Measurements from ENCODE around the gene PLPPR2.
"Not testable (repeated sequence)": the region's sequence is repeated elsewhere in the genome, so short reads cannot be mapped to it uniquely, and the experiment has no call there.

PLPPR2 gene, protein sequence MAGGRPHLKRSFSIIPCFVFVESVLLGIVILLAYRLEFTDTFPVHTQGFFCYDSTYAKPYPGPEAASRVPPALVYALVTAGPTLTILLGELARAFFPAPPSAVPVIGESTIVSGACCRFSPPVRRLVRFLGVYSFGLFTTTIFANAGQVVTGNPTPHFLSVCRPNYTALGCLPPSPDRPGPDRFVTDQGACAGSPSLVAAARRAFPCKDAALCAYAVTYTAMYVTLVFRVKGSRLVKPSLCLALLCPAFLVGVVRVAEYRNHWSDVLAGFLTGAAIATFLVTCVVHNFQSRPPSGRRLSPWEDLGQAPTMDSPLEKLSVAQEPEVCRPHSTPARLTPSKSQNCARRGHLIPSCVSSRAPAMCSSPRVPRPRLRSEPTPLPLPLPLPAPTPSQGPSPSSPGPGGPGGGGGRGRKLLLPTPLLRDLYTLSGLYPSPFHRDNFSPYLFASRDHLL

DNA sequence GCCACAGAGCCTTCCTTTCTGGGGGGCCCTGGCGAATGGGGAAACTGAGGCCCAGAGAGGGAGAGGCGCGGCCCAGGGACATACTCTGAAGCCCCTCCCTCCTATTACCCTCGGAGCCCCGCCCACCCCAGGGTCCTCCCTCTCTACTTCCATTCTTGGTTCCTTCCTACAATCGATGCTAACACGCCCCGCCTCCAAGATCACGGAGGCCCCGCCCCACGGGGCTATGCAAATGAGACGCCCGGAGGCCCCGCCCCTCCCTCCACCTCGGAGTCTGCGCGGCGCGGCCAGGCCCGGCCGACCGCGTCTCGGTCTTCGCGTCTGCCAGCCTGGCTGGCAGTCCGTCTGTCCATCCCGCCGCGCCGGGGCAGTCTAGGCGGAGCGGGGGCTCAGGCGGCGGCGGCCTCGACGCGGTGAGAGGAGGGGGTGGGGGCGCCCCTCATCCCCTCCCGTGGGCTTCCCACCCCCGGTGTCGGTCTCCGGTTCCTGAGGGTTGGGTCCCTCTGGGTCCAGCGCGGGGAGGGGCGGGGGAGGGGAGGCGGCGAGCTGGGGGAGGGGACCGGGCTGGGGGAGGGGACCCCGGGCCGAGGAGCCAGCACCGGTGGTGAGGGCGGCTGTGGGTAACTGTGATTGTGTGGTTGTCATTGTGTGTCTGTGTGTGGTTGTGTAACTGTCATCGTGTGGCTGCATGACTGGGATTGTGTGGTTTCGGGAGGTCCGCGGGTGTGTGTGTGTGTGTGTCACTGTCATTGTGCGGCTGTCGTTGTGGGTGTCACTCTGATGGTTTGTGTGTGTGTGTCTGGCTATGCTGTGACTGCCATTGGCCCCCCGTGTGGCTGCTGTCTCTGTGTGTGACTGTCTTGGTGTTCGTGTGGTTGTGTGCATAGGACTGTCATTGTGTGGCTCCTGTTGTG, at the start of gene PLPPR2:
Gene PLPPR2 (plus strand): TSS at position 273 of the 914 bp plus-strand sequence. CDS start 2,242 bp downstream, outside the sequence.
- peak; percentile 90 for DNase-seq (ENCODE audit: low spot score)

DNA sequence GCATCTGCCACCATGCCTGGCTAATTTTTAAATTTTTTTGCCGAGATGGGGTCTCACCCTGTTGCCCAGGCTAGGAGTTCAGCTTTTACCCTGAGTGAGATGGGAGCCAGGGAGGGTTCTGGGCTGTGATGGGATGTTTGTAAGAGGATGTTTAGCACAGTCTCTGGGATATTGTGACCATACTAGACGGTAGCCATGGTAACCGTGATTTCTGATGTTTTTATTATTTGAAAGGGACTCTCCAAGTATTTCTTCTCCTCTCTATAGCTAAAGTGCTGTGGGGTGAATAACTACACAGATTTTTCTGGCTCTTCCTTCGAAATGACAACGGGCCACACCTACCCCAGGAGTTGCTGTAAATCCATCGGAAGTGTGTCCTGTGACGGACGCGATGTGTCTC, 48.9 kb upstream of the PLPPR2 start:
- no peak for DNase-seq (ENCODE audit: low spot score)
- TF ChIP-seq, protein P1, sequence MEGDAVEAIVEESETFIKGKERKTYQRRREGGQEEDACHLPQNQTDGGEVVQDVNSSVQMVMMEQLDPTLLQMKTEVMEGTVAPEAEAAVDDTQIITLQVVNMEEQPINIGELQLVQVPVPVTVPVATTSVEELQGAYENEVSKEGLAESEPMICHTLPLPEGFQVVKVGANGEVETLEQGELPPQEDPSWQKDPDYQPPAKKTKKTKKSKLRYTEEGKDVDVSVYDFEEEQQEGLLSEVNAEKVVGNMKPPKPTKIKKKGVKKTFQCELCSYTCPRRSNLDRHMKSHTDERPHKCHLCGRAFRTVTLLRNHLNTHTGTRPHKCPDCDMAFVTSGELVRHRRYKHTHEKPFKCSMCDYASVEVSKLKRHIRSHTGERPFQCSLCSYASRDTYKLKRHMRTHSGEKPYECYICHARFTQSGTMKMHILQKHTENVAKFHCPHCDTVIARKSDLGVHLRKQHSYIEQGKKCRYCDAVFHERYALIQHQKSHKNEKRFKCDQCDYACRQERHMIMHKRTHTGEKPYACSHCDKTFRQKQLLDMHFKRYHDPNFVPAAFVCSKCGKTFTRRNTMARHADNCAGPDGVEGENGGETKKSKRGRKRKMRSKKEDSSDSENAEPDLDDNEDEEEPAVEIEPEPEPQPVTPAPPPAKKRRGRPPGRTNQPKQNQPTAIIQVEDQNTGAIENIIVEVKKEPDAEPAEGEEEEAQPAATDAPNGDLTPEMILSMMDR (IDR thresholded peaks at IDR 0.05; ENCODE audit: extremely low read depth, missing control alignments) = no peak

More for the DNA sequence above, at the start of gene PLPPR2:
- TF ChIP-seq, protein P1 (IDR thresholded peaks at IDR 0.05; ENCODE audit: extremely low read depth, missing control alignments) = no peak

DNA sequence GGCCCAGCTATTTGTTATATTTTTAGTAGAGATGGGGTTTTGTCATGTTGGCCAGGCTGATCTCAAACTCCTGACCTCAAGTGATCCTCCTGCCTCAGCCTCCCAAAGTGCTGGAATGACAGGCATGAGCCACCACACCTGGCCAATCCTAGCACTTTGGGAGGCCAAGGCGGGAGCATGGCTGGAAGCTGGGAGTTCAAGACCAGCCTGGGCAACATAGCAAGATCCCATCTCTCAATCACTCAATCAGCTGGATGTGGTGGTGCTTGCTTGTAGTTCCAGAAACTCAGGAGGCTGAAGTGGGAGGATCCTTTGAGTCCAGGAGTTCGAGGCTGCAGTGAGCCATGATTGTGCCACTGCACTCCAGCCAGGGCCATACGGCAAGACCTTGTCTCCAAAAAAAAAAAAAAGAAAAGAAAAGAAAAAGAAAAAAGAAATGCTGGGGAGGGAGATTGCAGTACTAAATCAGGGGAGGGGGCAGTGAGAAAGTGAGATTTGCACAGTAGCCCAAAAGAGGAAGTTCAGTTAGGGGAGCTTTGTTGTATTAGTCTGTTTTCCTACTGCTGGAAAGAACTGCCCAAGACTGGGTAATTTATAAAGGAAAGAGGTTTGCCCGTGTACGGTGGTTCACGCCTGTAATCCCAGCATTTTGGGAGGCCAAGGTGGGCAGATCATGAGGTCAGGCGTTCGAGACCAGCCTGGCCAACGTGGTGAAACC, 34.8 kb upstream of the PLPPR2 start:
- not testable (repeated sequence) for DNase-seq (ENCODE audit: low spot score)

DNA sequence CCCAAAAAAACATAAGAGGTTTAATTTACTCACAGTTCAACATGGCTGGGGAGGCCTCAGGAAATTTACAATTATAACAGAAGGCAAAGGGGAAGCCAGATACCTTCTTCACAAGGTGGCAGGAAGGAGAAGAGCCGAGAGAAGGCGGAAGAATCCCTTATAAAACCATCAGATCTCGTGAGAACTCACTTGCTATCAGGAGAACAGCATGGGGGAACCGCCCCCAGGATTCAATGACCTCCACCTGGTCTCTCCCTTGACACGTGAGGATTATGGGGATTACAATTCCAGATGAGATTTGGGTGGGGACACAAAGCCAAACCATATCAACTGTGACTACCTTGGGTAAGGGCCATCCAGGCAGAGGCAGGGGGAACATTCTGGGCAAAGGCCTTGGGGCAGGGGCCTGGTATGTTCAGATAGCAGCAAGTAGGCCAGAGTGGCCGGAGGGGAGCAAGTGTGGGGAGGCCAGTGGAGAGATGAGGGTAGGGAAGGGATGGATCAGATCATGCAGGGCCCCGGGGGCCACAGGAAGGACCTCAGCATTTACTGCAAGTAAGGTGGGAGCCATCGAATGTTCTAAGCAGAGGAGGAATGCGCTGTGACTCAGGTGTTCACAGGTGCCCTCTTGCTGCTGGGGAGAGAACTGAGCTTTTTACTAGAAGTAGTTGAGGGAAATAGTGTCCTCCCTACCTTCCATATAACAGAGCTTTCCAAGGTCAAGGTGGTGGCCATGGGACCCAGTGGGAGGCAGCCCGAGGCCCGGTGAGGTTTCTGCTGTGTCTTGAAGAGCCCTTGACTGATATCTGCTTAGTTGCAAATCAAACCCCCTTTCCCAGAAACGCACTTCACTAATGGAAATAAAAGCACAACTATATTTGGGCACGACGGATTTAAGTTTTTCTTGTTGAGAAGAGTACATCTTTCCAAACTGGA, 33.8 kb upstream of the PLPPR2 start:
- no peak for DNase-seq (ENCODE audit: low spot score)
- TF ChIP-seq, protein P1 (IDR thresholded peaks at IDR 0.05; ENCODE audit: extremely low read depth, missing control alignments) = no peak

DNA sequence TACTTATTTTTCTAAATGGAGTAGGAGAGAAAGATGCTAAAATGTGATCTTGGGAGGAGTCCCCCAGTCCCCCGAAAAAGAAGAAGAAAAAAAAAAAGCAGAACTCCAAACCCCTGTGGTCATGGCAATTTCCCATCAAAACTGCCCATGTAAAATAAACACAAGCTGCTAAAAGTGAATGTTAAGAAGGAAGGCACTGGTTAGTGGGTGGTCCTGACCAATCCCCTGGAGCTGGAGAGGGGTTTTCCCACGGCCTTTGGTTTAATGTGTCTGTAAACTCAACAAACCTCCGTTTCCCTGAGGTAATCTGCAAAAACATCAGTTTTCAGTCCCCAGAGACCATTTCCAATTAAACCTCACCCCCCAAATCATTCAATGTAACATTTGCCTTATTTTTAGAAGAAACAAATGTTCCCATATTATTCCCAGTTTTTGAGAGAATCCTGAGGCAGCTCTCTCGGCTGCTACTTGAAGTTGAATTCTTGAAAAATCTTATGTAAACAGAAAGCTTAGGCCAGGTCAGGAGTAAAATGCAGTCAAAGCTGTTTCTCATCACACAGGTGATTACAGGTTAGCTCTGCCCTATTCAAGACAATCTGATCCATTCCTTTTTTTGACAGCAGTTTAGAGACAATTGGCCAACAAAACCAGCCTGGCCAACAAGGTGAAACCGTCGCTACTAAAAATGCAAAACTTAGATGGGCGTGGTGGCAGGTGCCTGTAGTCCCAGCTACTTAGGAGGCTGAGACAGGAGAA, 32.8 kb upstream of the PLPPR2 start:
- TF ChIP-seq, protein P1 (IDR thresholded peaks at IDR 0.05; ENCODE audit: extremely low read depth, missing control alignments) = no peak
- DNase-seq (ENCODE audit: low spot score) = no peak

DNA sequence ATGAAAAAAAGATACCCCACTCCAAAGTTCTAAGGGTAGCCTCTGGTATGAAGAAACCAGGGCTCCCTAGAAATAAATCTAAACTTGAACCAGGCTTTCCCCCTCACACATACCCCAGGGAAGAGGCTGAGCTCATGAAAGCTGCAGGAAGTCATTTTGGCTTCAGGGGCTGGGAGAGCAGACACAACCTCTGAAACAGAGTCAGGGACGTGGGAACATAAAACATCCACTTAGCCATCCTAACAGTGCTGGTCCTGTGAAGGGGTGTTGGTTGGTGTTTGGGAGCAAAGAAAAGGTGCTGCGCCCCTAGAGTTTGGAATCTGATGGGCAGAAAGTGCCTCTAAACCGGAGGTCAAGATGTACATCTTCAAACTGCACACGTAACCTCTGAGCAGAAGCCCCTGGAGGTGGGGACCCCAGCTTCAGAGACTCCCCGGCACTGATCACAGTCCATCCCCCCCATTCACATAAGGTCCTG, 31.6 kb upstream of the PLPPR2 start:
- TF ChIP-seq, protein P1 (IDR thresholded peaks at IDR 0.05; ENCODE audit: extremely low read depth, missing control alignments) = no peak
- no peak for DNase-seq (ENCODE audit: low spot score)

Measured in GM20000 (cell line).